ENCODE results near the gene KRT38.

The KRT38 gene

GRCh38 chr17:41386227-41386626 is 54.6 kb downstream of the KRT38 start:
- no peak for TF ChIP-seq EZH2 (IDR thresholded peaks at IDR 0.05; ENCODE audit: borderline replicate concordance, low read length)
- no peak for TF ChIP-seq CTCF (IDR thresholded peaks at IDR 0.05; ENCODE audit: low read length)
- Histone ChIP-seq H3K27me3 (ENCODE audit: insufficient read depth, low read length) (no peaks in the 10 kb centered on the region), H3K36me3 (ENCODE audit: insufficient read depth, low read length) (no peaks in the 10 kb centered on the region), H3K4me1 (ENCODE audit: insufficient read depth, low read length, severe bottlenecking) (no peaks in the 10 kb centered on the region), H3K9me2 (ENCODE audit: low read depth, low read length) (no peaks in the 10 kb centered on the region; the same call in 1 of the 2 replicates), H4K20me1 (ENCODE audit: insufficient read depth, low read length) (no peaks in the 10 kb centered on the region), H3K9ac (ENCODE audit: low read length) (no peak overlapping the region), H3F3A (ENCODE audit: insufficient read depth, low read length) (no peaks in the 10 kb centered on the region), H2AFZ (ENCODE audit: low read length) (no peak overlapping the region), H3K27ac (ENCODE audit: low read depth, low read length, poor library complexity, severe bottlenecking) (no peak overlapping the region), H3K4me2 (ENCODE audit: low read length) (no peak overlapping the region), H3K79me2 (ENCODE audit: insufficient read depth, low read length) (no peaks in the 10 kb centered on the region), H3K9me3 (ENCODE audit: low read length) (0 out of 2 replicates have a peak, but pooled peaks cover 4% of the 10 kb centered on the region), H3K4me3 (ENCODE audit: low read depth, low read length, poor library complexity, severe bottlenecking) (no peak overlapping the region)

Measured in OCI-LY1 (cell line).